ENCODE measurements around the gene NR2F2.

GRCh38 chr15:96347181-96348111 lies 16.9 kb downstream of the NR2F2 start:
- TF ChIP-seq POLR2A (IDR thresholded peaks at IDR 0.05) (no peak), CTCF (IDR thresholded peaks at IDR 0.05 in 8 of 11, conservative IDR thresholded peaks at IDR 0.05 in 3 of 11) (no peak)

Measured in spleen (tissue), 7 donors.